CD4-positive, alpha-beta T cell (primary cell): ENCODE data around the gene GPI. TPM values are rescaled to one million over a fixed set of nuclear protein-coding genes. Genes with fewer than 3 reads are reported as not detected.
"Not testable (repeated sequence)": the region's sequence is repeated elsewhere in the genome, so short reads cannot be mapped to it uniquely, and the experiment has no call there.

ENCODE experiments used
- ATAC-seq: fragments of 200-7000 bp; cut with Tn5 transposase; one replicate; pipeline ENCODE4 v1.10.0; 2022; ENCODE audit warnings: mild to moderate bottlenecking; ENCODE audit not compliant: poor library complexity
- CTCF ChIA-PET: fragments of 350-600 bp; sonication (Branson Sonifier 250); formaldehyde crosslinking; loops from one replicate; lab custom pipeline; 2021; ENCODE audit warnings: antibody characterized with exemption, inconsistent platforms; lab: Charles Lee
- POLR2A ChIA-PET: fragments of 350-600 bp; sonication (Branson Sonifier 250); formaldehyde crosslinking; loops from one replicate; lab custom pipeline; 2021; ENCODE audit warnings: antibody characterized with exemption, inconsistent platforms; lab: Charles Lee
- DNase-seq, 14 experiments: peaks; one replicate each; pipeline ENCODE4 v3.0.0-alpha.2; 2013 to 2020; ENCODE audit warnings: mixed read lengths in 2 of 14
- H3K27ac ChIP-seq, 2 donors: one replicate each; pipeline versions ENCODE4 v1.5.1 to v1.7.0; 2013; ENCODE audit warnings: low read length in 2 of 2, low read depth in 1 of 2, mild to moderate bottlenecking in 1 of 2
- H3K27me3 ChIP-seq, 2 experiments: 1 replicate in 1 of 2; 2 replicates in 1 of 2; pipeline versions ENCODE4 v1.6.1 to v1.7.0; 2013; ENCODE audit warnings: low read length in 2 of 2, control low read depth in 1 of 2, mild to moderate bottlenecking in 1 of 2, moderate library complexity in 1 of 2; ENCODE audit not compliant: insufficient read depth in 2 of 2, control insufficient read depth in 1 of 2
- H3K36me3 ChIP-seq: one replicate; pipeline ENCODE4 v1.6.1; 2013; ENCODE audit warnings: low read length, control low read depth; ENCODE audit not compliant: insufficient read depth
- H3K4me1 ChIP-seq: one replicate; pipeline ENCODE4 v1.6.1; 2013; ENCODE audit warnings: low read length, control low read depth; ENCODE audit not compliant: insufficient read depth
- H3K4me3 ChIP-seq: one replicate; pipeline ENCODE4 v1.5.1; 2013; ENCODE audit warnings: mild to moderate bottlenecking, low read length, moderate library complexity
- H3K9me3 ChIP-seq, 2 experiments: 1 replicate in 1 of 2; 2 replicates in 1 of 2; pipeline versions ENCODE4 v1.6.1 to v1.7.0; 2013; ENCODE audit warnings: low read length in 2 of 2, mild to moderate bottlenecking in 2 of 2, control low read depth in 1 of 2, moderate library complexity in 1 of 2; ENCODE audit not compliant: control insufficient read depth in 1 of 2, insufficient read depth in 1 of 2
- H3K27ac Mint-ChIP-seq: one replicate; pipeline ENCODE4 v1.8.0; 2020; ENCODE audit warnings: mixed read lengths
- H3K27me3 Mint-ChIP-seq: one replicate; pipeline ENCODE4 v1.8.0; 2021; ENCODE audit warnings: mixed read lengths
- H3K36me3 Mint-ChIP-seq: one replicate; pipeline ENCODE4 v1.8.0; 2021; ENCODE audit warnings: low read depth, mixed read lengths
- H3K4me1 Mint-ChIP-seq: one replicate; pipeline ENCODE4 v1.8.0; 2021; ENCODE audit warnings: low read depth, mixed read lengths
- H3K4me3 Mint-ChIP-seq: one replicate; pipeline ENCODE4 v1.8.0; 2020; ENCODE audit warnings: mild to moderate bottlenecking, mixed read lengths
- H3K9me3 Mint-ChIP-seq: one replicate; pipeline ENCODE4 v1.8.0; 2020; ENCODE audit warnings: mixed read lengths
- intact Hi-C, 2 experiments: fragments of 100-400 bp; cut with DNase I in 1 of 2; cut with micrococcal nuclease in 1 of 2; formaldehyde crosslinking; loops; one replicate each; pipeline versions ENCODE4 v1.15.1 to v1.9.0; 2023 to 2025; cut with DNase I, micrococcal nuclease
- total RNA-seq, 174 experiments: library from RNA in 2 of 174; stranded (reverse) in 2 of 174; gene quantifications; one replicate each; pipeline ENCODE4 v1.2.3 and lab custom pipeline; 2021 to 2026
- TF ChIP-seq, protein P1 (sequence below): fragments of 200-600 bp; IDR thresholded peaks from one replicate; pipeline ENCODE4 v1.8.0; 2022; ENCODE audit warnings: antibody characterized with exemption, mild to moderate bottlenecking

Gene GPI
- total RNA-seq, 2 experiments from 2014 or later = 85.0 to 86.0 TPM

DNA sequence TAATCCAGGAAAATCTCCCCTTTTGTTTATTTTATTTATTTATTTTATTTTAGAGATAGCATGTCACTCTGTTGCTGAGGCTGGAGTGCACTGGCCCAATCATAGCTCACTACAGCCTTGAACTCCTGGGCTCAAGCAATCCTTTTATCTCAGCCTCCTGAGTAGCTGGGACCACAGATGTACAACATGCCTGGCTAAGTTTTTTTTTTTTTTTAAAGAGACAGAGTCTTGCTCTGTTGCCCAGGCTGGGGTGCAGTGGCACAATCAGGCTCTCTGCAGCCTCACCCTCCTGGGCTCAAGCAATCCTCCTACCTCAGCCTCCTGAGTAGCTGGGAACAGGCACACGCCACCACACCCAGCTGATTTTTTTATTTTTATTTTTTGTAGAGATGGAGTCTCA, 32.9 kb downstream of the GPI start:
- H3K27me3 ChIP-seq = no peaks in the 10 kb centered on the region
- no peak overlapping the region for H3K4me3 ChIP-seq
- no peak overlapping the region for H3K27ac ChIP-seq
- Mint-ChIP-seq H3K9me3 (no peaks in the 10 kb centered on the region), H3K27me3 (no peaks in the 10 kb centered on the region), H3K4me1 (peaks cover 3% of the 10 kb centered on the region), H3K4me3 (no peak overlapping the region), H3K36me3 (peaks cover 49% of the 10 kb centered on the region), H3K27ac (no peak overlapping the region)
- TF ChIP-seq, protein P1, sequence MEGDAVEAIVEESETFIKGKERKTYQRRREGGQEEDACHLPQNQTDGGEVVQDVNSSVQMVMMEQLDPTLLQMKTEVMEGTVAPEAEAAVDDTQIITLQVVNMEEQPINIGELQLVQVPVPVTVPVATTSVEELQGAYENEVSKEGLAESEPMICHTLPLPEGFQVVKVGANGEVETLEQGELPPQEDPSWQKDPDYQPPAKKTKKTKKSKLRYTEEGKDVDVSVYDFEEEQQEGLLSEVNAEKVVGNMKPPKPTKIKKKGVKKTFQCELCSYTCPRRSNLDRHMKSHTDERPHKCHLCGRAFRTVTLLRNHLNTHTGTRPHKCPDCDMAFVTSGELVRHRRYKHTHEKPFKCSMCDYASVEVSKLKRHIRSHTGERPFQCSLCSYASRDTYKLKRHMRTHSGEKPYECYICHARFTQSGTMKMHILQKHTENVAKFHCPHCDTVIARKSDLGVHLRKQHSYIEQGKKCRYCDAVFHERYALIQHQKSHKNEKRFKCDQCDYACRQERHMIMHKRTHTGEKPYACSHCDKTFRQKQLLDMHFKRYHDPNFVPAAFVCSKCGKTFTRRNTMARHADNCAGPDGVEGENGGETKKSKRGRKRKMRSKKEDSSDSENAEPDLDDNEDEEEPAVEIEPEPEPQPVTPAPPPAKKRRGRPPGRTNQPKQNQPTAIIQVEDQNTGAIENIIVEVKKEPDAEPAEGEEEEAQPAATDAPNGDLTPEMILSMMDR = no peak
- no peak for ATAC-seq
- CTCF ChIA-PET = no interaction called here
- no peak for DNase-seq
- peaks cover 47% of the 10 kb centered on the region for H3K36me3 ChIP-seq
- no peaks in the 10 kb centered on the region for H3K9me3 ChIP-seq
- intact Hi-C loops = no loop called here
- no peaks in the 10 kb centered on the region for H3K4me1 ChIP-seq
- POLR2A ChIA-PET = no interaction called here

DNA sequence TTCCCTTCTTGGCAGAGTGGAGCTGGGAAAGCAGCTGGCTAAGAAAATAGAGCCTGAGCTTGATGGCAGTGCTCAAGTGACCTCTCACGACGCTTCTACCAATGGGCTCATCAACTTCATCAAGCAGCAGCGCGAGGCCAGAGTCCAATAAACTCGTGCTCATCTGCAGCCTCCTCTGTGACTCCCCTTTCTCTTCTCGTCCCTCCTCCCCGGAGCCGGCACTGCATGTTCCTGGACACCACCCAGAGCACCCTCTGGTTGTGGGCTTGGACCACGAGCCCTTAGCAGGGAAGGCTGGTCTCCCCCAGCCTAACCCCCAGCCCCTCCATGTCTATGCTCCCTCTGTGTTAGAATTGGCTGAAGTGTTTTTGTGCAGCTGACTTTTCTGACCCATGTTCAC, 34.9 kb downstream of the GPI start:
- Mint-ChIP-seq H3K27me3 (no peaks in the 10 kb centered on the region), H3K4me1 (peaks cover 17% of the 10 kb centered on the region), H3K27ac (no peak overlapping the region), H3K9me3 (no peaks in the 10 kb centered on the region), H3K36me3 (peaks cover 49% of the 10 kb centered on the region), H3K4me3 (no peak overlapping the region)
- Histone ChIP-seq H3K4me1 (peaks cover 9% of the 10 kb centered on the region), H3K4me3 (no peak overlapping the region), H3K27me3 (no peaks in the 10 kb centered on the region), H3K27ac (no peak overlapping the region), H3K36me3 (peaks cover 31% of the 10 kb centered on the region), H3K9me3 (no peaks in the 10 kb centered on the region)
- CTCF ChIA-PET = no interaction called here
- DNase-seq (no peak), ATAC-seq (no peak)
- intact Hi-C loops = loop anchor here in 1 of 2 experiments (10.0 kb wide), 1 partner anchor 275 kb away; the partner anchor contains the start of genes SCGB2B2 and ZNF302
- TF ChIP-seq, protein P1 = no peak
- POLR2A ChIA-PET = no interaction called here

DNA sequence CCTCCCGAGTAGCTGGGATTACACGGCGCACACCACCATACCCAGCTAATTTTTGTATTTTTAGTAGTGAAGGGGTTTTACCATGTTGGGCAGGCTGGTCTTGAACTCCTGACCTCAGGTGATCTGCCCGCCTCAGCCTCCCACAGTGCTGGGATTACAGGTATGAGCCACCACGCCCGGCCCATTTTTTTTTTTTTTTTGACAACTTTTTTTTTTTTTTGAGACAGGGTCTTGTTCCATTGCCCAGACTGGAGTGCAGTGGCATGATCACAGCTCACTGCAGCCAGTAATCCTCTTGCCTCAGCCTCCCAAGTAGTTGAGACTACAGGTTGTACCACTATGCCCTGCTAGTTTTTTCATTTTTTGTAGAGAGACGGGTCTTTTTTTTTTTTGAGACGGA, 35.8 kb downstream of the GPI start:
- peaks cover 45% of the 10 kb centered on the region for H3K36me3 Mint-ChIP-seq
- H3K27ac Mint-ChIP-seq, H3K4me3 Mint-ChIP-seq, CTCF ChIA-PET, ATAC-seq, H3K4me3 ChIP-seq, H3K27me3 ChIP-seq, H3K9me3 Mint-ChIP-seq, H3K27ac ChIP-seq, DNase-seq, H3K27me3 Mint-ChIP-seq, H3K9me3 ChIP-seq, POLR2A ChIA-PET: not testable (repeated sequence)
- intact Hi-C loops = loop anchor here in 1 of 2 experiments (10.0 kb wide), 1 partner anchor 274 kb away; the partner anchor contains the start of genes SCGB2B2 and ZNF302
- peaks cover 27% of the 10 kb centered on the region for H3K36me3 ChIP-seq
- peaks cover 19% of the 10 kb centered on the region for H3K4me1 Mint-ChIP-seq
- H3K4me1 ChIP-seq = peaks cover 10% of the 10 kb centered on the region

DNA sequence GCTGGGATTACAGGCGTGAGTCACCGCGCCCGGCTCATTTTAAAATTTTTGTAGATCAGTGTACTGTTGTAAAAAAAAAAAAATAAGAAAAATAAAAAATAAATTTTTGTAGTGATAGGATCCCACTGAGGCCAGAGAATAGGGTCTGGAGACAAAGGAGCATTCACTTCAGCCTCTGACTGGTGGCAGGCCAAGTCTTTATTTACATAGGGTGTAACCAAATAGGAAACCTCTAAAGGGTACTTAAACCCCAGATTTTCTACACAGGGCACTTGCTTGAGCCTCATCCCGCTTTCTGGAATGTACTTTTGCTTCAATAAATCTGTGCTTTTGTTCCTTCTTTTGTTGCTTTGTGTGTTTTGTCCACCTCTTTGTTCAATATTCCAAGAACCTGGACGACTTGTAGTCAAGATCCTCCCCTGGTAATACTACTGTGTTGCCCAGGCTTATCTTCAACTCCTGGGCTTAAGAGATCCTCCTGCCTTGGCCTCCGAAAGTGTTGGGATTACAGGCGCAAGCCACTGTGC, 37.1 kb downstream of the GPI start:
- Mint-ChIP-seq H3K27ac (no peak overlapping the region), H3K4me3 (no peak overlapping the region), H3K27me3 (no peaks in the 10 kb centered on the region), H3K36me3 (peaks cover 35% of the 10 kb centered on the region), H3K4me1 (peaks cover 19% of the 10 kb centered on the region), H3K9me3 (no peaks in the 10 kb centered on the region)
- TF ChIP-seq, protein P1 = no peak
- Histone ChIP-seq H3K36me3 (peaks cover 18% of the 10 kb centered on the region), H3K27ac (no peak overlapping the region), H3K9me3 (no peaks in the 10 kb centered on the region), H3K4me1 (peaks cover 10% of the 10 kb centered on the region), H3K27me3 (no peaks in the 10 kb centered on the region), H3K4me3 (no peak overlapping the region)
- no peak for DNase-seq
- CTCF ChIA-PET = no interaction called here
- no peak for ATAC-seq
- intact Hi-C loops = loop anchor here in 1 of 2 experiments (10.0 kb wide), 1 partner anchor 273 kb away; the partner anchor contains the start of genes SCGB2B2 and ZNF302
- POLR2A ChIA-PET = no interaction called here
